ENCODE results near the gene DLX4.

DNA sequence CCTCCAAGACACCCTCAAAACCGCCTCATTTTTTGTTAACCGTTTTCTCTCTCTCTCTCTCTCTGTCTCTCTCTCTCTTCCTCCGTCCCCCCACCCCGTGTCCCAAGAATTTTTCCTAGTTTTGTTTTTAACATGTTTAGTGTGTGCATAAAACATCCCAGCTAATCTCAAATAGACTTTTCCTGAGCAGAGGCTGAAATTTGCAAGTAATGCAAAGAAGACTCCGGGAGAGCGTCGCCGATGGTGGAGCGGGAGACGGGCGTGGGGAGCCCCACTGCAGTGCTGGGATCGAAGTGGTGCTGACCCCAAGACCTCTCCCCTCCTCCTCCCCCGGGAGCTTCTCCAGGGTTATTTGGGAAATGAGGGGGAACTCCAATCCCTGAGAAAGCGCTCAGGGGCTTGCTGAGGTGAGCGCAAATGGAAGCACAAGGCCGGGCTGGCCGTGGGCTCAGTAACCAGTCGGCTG, 4.7 kb upstream of the DLX4 start:
- no peak for TF ChIP-seq CTCF (IDR thresholded peaks at IDR 0.05)
- no peak for TF ChIP-seq POLR2A (IDR thresholded peaks at IDR 0.05)

Measured in esophagus squamous epithelium (tissue), 4 donors.